ENCODE measurements around the gene GALNT2. TPM values are rescaled to one million over a fixed set of nuclear protein-coding genes. Genes with fewer than 3 reads are reported as not detected.

The GALNT2 gene
- total RNA-seq, 1 donor from 2014 or later: 66.3 TPM

DNA sequence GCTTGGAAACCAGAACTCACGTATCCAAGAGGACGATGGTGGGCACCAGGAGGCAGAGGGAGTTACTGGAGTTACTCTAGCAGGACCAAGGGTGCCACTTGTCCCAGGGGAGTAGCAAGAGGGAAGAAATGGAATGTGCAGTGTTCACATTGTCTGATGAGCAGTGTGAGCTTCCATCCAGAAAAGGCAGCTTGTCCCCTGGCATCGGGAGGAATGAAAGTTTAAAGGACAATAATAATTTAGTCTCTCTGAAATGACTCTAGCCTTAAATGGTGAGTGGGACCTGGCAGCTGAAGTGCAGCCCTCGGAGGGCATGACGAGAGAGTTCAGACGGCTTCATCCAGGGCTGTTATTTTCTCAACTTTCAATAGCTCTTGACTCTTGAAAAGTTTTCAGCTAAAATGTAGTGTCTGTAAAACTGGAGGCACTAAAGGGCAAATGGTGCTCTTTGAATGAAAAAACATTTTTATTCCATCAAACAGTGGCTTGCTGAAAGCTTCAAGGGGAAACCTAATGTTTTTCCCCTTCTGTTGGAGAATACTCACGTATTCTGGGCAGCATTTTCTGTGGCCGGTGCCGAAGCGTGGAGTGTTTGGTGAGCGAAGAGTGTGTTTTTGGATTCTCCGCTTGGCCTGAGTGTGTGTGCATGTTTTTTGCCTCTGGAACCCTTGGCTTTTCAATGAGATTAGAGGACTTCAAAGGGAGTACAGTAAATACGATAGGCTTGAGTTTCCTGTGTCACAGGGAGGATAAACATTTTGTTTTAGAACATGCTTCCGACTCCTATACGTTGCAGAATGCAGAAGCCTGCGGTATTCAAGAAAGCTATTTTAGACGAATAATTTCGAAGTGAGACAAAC lies 157.3 kb downstream of the GALNT2 start:
- Mint-ChIP-seq H3K36me3 (peaks cover 6% of the 10 kb centered on the region), H3K4me3 (no peak overlapping the region), H3K27ac (no peak overlapping the region), H3K27me3 (no peaks in the 10 kb centered on the region), H3K9me3 (no peaks in the 10 kb centered on the region), H3K4me1 (ENCODE audit: unreplicated experiment) (peaks cover 7% of the 10 kb centered on the region)
- TF ChIP-seq, protein P1, sequence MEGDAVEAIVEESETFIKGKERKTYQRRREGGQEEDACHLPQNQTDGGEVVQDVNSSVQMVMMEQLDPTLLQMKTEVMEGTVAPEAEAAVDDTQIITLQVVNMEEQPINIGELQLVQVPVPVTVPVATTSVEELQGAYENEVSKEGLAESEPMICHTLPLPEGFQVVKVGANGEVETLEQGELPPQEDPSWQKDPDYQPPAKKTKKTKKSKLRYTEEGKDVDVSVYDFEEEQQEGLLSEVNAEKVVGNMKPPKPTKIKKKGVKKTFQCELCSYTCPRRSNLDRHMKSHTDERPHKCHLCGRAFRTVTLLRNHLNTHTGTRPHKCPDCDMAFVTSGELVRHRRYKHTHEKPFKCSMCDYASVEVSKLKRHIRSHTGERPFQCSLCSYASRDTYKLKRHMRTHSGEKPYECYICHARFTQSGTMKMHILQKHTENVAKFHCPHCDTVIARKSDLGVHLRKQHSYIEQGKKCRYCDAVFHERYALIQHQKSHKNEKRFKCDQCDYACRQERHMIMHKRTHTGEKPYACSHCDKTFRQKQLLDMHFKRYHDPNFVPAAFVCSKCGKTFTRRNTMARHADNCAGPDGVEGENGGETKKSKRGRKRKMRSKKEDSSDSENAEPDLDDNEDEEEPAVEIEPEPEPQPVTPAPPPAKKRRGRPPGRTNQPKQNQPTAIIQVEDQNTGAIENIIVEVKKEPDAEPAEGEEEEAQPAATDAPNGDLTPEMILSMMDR (conservative IDR thresholded peaks at IDR 0.05): no peak
- no peak for DNase-seq (ENCODE audit: extremely low spot score, unreplicated experiment)

DNA sequence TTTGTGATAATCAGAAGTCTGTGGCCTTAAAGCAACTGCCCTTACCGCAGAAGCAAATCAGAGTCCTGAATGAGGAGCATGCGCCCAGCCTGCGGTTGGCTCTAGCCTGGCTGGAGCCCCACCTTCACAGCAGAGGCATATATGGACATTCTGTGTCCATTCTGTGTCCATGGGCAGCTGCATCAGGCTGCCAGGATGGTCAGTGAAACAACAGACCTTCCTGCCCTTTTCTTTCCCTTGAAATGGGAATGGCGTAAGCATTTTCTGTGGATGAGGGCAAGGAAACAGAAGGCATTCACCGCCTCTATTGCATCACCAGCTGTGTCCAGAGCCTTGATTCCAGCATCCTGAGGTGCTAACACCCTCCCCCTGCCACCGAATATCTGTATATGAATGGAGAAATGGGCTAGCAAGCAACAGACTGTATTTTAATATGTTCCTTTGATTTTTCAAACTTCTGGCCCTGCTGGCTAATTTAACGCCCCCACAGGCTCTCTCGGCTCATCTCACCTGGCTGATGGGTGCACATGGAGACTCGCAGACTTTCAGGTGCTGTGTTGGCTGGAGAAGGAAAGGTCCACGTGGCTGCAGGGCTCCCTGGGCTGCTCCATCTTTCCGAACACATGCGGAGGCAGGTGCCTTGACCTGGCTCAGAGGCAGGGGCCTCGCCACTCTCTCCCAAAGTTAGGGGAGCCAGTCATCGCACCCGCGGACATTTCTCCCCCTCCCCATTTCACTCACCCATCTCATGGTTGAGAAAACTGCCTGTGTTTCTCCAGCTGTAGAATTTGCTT lies 159.2 kb downstream of the GALNT2 start:
- peaks cover 9% of the 10 kb centered on the region for H3K36me3 Mint-ChIP-seq
- no peak overlapping the region for H3K27ac Mint-ChIP-seq
- H3K27me3 Mint-ChIP-seq: no peaks in the 10 kb centered on the region
- H3K4me3 Mint-ChIP-seq: no peak overlapping the region
- peaks cover 11% of the 10 kb centered on the region for H3K4me1 Mint-ChIP-seq (ENCODE audit: unreplicated experiment)
- H3K9me3 Mint-ChIP-seq: no peaks in the 10 kb centered on the region
- TF ChIP-seq, protein P1 (conservative IDR thresholded peaks at IDR 0.05): no peak
- DNase-seq (ENCODE audit: extremely low spot score, unreplicated experiment): no peak

DNA sequence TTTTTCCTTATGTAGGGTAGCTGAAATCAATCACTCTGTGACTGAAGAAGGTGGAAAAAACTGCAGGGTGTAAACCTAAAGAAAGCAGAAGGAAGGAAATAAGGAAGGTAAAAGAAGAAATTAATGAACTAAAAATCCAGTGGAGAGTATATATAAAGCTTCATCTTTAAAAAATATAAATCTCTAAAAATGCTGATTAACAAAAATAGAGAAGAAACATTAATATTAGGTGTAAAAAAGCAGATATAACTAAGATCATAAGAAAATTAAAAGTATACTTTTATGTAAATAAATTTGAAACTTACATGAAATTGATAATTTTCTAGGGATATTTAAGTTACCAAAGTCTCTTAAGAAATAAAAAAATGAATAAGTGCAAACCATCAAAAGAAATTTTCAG lies 159.8 kb downstream of the GALNT2 start:
- Mint-ChIP-seq H3K9me3 (no peaks in the 10 kb centered on the region), H3K4me3 (no peak overlapping the region), H3K36me3 (peaks cover 9% of the 10 kb centered on the region), H3K4me1 (ENCODE audit: unreplicated experiment) (peaks cover 17% of the 10 kb centered on the region), H3K27me3 (no peaks in the 10 kb centered on the region), H3K27ac (no peak overlapping the region)
- DNase-seq (ENCODE audit: extremely low spot score, unreplicated experiment): no peak
- TF ChIP-seq, protein P1 (conservative IDR thresholded peaks at IDR 0.05): no peak

DNA sequence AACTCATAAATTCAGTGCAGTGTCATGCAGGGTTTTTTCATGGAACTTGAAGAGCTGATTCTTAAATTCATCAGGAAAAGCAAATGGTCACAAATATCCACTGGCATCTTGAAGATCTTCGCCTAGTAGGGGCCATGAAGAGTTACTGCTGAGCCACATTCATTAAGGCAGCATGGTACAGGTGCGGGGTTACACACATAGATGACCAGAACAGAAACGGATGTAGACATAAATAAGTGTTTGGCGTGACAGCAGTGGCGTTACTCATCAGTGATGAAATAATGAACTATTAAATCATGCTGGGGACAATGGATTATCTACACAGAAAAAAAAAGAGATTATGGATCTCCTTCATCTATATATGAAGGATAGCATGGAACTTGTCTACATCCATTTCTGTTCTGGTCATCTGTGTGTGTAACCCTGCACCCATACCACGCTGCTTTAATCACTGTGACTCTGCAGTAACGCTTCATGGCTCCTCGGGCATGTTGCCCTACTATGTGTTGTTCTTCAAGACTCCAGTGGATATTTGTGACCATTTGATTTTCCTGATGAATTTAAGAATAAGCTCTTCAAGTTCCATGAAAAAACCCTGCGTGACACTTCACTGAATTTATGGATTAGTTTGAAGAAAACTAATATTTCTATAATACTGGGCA lies 161.3 kb downstream of the GALNT2 start:
- H3K36me3 Mint-ChIP-seq: peaks cover 9% of the 10 kb centered on the region
- TF ChIP-seq, protein P1 (conservative IDR thresholded peaks at IDR 0.05): no peak
- H3K4me3 Mint-ChIP-seq: no peak overlapping the region
- peaks cover 22% of the 10 kb centered on the region for H3K4me1 Mint-ChIP-seq (ENCODE audit: unreplicated experiment)
- no peaks in the 10 kb centered on the region for H3K27me3 Mint-ChIP-seq
- no peak overlapping the region for H3K27ac Mint-ChIP-seq
- H3K9me3 Mint-ChIP-seq: no peaks in the 10 kb centered on the region
- DNase-seq (ENCODE audit: extremely low spot score, unreplicated experiment): no peak

DNA sequence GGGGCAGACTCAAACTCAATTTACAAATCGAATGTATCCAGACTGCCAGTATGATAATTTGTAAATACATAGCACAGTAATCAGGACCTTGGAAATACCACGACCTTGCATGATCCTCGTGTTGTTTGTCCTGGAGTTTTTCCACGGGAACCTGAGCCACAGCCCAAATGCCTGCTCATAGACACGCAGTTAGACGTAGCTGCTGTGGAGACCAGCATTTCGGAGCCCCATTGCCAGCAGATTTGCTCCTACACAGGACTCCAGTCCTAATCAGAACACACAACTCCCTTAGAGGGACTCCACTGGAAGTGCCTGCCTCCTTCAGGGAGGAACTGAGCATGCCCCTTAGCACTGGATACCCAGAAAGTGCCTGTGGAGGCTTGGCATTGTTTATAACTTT lies 163.2 kb downstream of the GALNT2 start:
- TF ChIP-seq, protein P1 (conservative IDR thresholded peaks at IDR 0.05): no peak
- Mint-ChIP-seq H3K4me3 (no peak overlapping the region), H3K27ac (no peak overlapping the region), H3K27me3 (no peaks in the 10 kb centered on the region), H3K4me1 (ENCODE audit: unreplicated experiment) (peaks cover 22% of the 10 kb centered on the region), H3K9me3 (no peaks in the 10 kb centered on the region), H3K36me3 (peaks cover 13% of the 10 kb centered on the region)
- DNase-seq (ENCODE audit: extremely low spot score, unreplicated experiment): no peak

Measured in type B pancreatic cell (in vitro differentiated cells).